Omental fat pad (tissue), 4 donors: ENCODE data around the gene CENPH. TPM values are rescaled to one million over a fixed set of nuclear protein-coding genes. Genes with fewer than 3 reads are reported as not detected.

Experiments used
- ATAC-seq: fragments of 150-250 bp; one replicate; pipeline ENCODE4 v1.9.1; 2016; ENCODE audit warnings: mild to moderate bottlenecking, moderate library complexity; ENCODE audit not compliant: low FRiP score
- DNase-seq: peaks from one replicate; pipeline ENCODE4 v3.0.0-alpha.2; 2019; ENCODE audit warnings: low spot score
- total RNA-seq, 4 donors: library from RNA; depleted of rRNA; stranded (reverse); fragments of >200 nt; gene quantifications; one replicate each; pipeline ENCODE4 v1.1.0, GENCODE V29; 2016
- TF ChIP-seq, protein P1 (sequence below), 3 donors: fragments of 450-650 bp; IDR thresholded peaks; one replicate each; pipeline ENCODE4 v1.5.1; 2016 to 2017; ENCODE audit warnings: antibody characterized with exemption in 3 of 3, mild to moderate bottlenecking in 3 of 3, moderate library complexity in 2 of 3

The CENPH gene
- total RNA-seq, 4 donors from 2014 or later, result 1.0 to 2.5 (median 2.0) TPM

DNA sequence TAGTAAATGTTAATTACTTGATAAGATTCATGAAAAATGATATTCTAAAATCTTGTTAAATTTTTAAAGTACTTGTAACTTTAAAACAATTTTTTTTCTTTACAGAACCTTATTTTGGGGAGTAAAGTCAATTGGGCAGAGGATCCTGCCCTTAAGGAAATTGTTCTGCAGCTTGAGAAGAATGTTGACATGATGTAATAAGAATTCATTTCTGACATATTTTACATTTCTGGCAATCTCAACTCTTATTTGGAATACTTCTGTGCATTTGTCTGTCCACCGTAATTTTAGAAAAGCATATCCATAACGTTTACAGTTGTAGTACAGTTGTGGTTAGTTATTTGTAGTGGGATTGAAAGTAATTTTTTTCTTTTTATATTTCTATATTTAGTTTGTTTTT, 20.2 kb downstream of the CENPH start:
- no peak for ATAC-seq
- DNase-seq, result no peak
- TF ChIP-seq, protein P1, sequence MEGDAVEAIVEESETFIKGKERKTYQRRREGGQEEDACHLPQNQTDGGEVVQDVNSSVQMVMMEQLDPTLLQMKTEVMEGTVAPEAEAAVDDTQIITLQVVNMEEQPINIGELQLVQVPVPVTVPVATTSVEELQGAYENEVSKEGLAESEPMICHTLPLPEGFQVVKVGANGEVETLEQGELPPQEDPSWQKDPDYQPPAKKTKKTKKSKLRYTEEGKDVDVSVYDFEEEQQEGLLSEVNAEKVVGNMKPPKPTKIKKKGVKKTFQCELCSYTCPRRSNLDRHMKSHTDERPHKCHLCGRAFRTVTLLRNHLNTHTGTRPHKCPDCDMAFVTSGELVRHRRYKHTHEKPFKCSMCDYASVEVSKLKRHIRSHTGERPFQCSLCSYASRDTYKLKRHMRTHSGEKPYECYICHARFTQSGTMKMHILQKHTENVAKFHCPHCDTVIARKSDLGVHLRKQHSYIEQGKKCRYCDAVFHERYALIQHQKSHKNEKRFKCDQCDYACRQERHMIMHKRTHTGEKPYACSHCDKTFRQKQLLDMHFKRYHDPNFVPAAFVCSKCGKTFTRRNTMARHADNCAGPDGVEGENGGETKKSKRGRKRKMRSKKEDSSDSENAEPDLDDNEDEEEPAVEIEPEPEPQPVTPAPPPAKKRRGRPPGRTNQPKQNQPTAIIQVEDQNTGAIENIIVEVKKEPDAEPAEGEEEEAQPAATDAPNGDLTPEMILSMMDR (IDR thresholded peaks at IDR 0.05), result no peak

- DNase-seq (no peak), ATAC-seq (no peak)
- TF ChIP-seq, protein P1 (IDR thresholded peaks at IDR 0.05), result no peak
Measured at GRCh38 chr5:69211200-69211599, 21.8 kb downstream of the CENPH start.

- TF ChIP-seq, protein P1 (IDR thresholded peaks at IDR 0.05), result no peak
- no peak for DNase-seq
- no peak for ATAC-seq
Measured at GRCh38 chr5:69212022-69212421, 22.6 kb downstream of the CENPH start.

DNA sequence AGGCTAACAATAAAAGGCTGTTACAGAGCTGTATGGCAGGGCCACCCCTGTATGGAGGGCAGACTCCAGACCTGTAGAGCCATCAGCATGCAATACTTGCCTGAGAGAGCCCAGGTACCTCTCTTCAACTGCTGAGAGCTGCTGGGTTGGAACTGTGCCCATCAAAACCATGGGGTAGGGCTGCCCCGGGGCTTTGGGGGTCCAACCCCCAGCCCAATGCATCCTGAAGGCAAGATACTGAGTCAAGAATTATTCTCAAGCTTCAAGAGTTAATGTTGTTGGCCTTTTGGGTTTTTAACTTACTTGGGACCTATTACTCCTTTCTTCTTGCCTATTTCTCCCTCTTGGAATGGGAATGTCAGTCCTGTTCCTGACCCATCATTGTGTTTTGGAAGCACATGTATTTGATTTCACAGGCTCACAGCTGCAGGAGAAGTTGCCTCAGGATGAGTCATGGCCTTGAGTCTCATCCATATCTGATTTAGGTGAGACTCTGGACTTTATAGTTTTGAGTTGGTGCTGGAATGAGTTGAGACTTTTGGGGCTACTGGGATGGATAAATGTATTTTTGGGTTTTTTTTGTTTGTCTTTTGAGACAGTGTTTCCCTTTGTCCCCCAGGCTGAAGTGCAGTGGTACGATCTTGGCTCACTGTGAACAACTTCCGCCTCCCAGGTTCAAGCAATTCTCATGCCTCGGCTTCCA, 24.3 kb downstream of the CENPH start:
- no peak for ATAC-seq
- TF ChIP-seq, protein P1 (IDR thresholded peaks at IDR 0.05), result no peak
- no peak for DNase-seq

- DNase-seq (no peak), ATAC-seq (no peak)
- TF ChIP-seq, protein P1 (IDR thresholded peaks at IDR 0.05), result no peak
Measured at GRCh38 chr5:69217151-69217511, 27.7 kb downstream of the CENPH start.

DNA sequence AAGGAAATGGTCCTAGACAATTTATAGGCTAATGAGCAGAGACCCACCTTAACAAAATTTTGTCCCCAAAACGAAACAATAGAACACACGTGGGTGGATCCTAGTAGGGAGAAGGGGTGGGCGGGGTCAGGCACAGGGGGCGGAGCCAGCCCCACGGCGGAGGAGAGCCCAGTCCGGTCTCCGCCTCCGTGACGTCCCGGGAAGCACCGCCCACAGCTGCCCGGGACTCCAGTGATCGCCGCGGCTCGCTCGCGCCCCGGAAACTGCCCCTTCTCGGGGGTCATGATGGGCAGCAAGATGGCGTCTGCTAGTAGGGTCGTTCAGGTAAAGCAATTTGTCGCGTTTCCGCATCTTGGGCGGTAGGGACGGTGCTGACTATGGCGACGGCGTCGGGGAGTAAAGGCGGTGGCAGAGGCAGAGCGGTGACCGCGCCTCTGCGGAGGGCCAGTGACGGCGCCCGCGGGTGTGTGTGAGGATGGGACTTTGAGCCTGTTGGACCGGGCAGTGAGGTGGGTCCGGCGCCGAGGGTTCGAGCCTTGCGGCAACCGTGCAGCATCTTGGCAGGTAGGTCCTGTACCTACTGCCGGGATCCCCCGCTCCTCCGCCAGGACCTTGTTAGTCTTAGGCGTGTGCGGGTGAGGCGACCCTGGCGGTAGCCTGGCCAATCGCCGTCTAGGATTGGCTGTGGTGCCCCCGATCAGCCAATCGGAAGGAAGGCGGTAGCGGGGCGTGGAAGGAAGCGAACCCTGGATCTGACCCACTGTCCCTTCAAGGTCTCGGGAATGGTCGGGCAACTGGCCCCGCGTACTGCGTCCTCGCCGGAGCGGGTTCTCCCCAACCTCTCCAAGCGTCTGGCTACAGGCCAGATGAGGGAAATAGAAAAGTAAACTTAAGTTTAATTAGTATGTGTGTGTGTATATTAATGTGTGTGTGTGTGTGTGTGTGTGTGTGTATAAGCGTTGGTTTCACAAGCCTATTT, 28.5 kb downstream of the CENPH start:
- peak; percentile 96 for DNase-seq
- peak; percentile 100 for ATAC-seq
- TF ChIP-seq, protein P1 (IDR thresholded peaks at IDR 0.05), result peak in 1 of 3 donors; percentile 33
